K562 (cell line): Measurements from ENCODE around the gene ENPP6. TPM values are rescaled to one million over a fixed set of nuclear protein-coding genes. Genes with fewer than 3 reads are reported as not detected.

ENCODE experiments used
- ATAC-seq: fragments of 200-7000 bp; cut with Tn5 transposase; 3 replicates; pipeline ENCODE4 v1.9.1; 2020; ENCODE audit warnings: moderate library complexity
- BruUV-seq: library from RNA; stranded (reverse); fragments of 400-500 nt; replicated peaks from 2 replicates; lab custom pipeline; 2021; lab: Mats Ljungman, UMichigan
- CTCF ChIA-PET: fragments of 300-600 bp; formaldehyde crosslinking; extraction: SDS; loops from one replicate; lab custom pipeline; 2021; ENCODE audit warnings: low intra/inter-chr PET ratio; lab: Yijun Ruan, JAX
- POLR2A ChIA-PET: fragments of 300-600, 350-650 bp; sonication (Branson Sonifier 250); formaldehyde crosslinking; extraction: SDS; loops from one replicate; lab custom pipeline; 2021; ENCODE audit warnings: antibody characterized with exemption, inconsistent platforms; lab: Yijun Ruan, JAX
- DNase-seq, 4 experiments: peaks; one replicate each; pipeline versions ENCODE4 v3.0.0 to v3.0.0-alpha.2; 2011 to 2018; ENCODE audit warnings: low spot score in 3 of 4, mixed read lengths in 3 of 4; ENCODE audit errors: extremely low read depth in 1 of 4
- FAIRE-seq: peaks from 2 replicates; lab custom pipeline; 2011; peaks lifted over from hg19 to GRCh38; lab: Jason Lieb, UNC
- H2AFZ ChIP-seq: 2 replicates; pipeline ENCODE4 v1.6.0; 2011; ENCODE audit warnings: low read depth, low read length, control low read depth, inconsistent platforms
- H3K27ac ChIP-seq: fragments of 200-600 bp; 3 replicates; pipeline ENCODE4 v1.8.0; 2011; ENCODE audit warnings: low read depth, mild to moderate bottlenecking, control low read depth, inconsistent platforms, low read length, moderate library complexity, mixed read lengths; ENCODE audit errors: extremely low read depth
- H3K27me3 ChIP-seq, 2 experiments: fragments of 300-600 bp in 1 of 2; 2 replicates in 1 of 2; 3 replicates in 1 of 2; pipeline versions ENCODE4 v1.6.0 to v1.8.0; 2011; ENCODE audit warnings: inconsistent platforms in 2 of 2, low read length in 2 of 2, mild to moderate bottlenecking in 1 of 2, mixed read lengths in 1 of 2, moderate library complexity in 1 of 2; ENCODE audit not compliant: control insufficient read depth in 2 of 2, insufficient read depth in 2 of 2
- H3K36me3 ChIP-seq: fragments of 300-600 bp; 3 replicates; pipeline ENCODE4 v1.8.0; 2011; ENCODE audit warnings: mild to moderate bottlenecking, low read length, inconsistent platforms; ENCODE audit not compliant: control insufficient read depth, insufficient read depth
- H3K4me1 ChIP-seq, 2 experiments: fragments of 200-600 bp in 1 of 2; replicated peaks in 1 of 2; 2 replicates in 1 of 2; 3 replicates in 1 of 2; pipeline versions ENCODE4 v1.5.1 to v1.8.0; 2011; ENCODE audit warnings: inconsistent platforms in 2 of 2, low read length in 2 of 2, mild to moderate bottlenecking in 1 of 2, mixed read lengths in 1 of 2, moderate library complexity in 1 of 2; ENCODE audit not compliant: control insufficient read depth in 2 of 2, insufficient read depth in 2 of 2
- H3K4me2 ChIP-seq: 2 replicates; pipeline ENCODE4 v1.6.1; 2011; ENCODE audit warnings: low read length, control low read depth, inconsistent platforms, mixed read lengths; ENCODE audit not compliant: insufficient read depth
- H3K4me3 ChIP-seq: fragments of 200-600 bp; sonication (generic), shearing (Covaris generic); 2 replicates; pipeline ENCODE4 v1.5.1; 2016; ENCODE audit warnings: control low read depth, inconsistent platforms
- H3K79me2 ChIP-seq: fragments of 200-600 bp; 3 replicates; pipeline ENCODE4 v1.8.0; 2011; ENCODE audit warnings: low read length, inconsistent platforms; ENCODE audit not compliant: control insufficient read depth, insufficient read depth
- H3K9ac ChIP-seq, 2 experiments: 2 replicates each; pipeline versions ENCODE4 v1.6.0 to v1.6.1; 2011; ENCODE audit warnings: low read depth in 2 of 2, low read length in 2 of 2, control low read depth in 1 of 2, inconsistent platforms in 1 of 2, mild to moderate bottlenecking in 1 of 2, mixed read lengths in 1 of 2; ENCODE audit not compliant: insufficient read depth in 1 of 2
- H3K9me1 ChIP-seq: one replicate; pipeline ENCODE4 v1.6.0; 2011; ENCODE audit warnings: inconsistent platforms, mild to moderate bottlenecking, low read length, moderate library complexity; ENCODE audit not compliant: control insufficient read depth, insufficient read depth
- H3K9me3 ChIP-seq: replicated peaks from 2 replicates; pipeline ENCODE4 v1.5.1; 2011; ENCODE audit warnings: low read depth, low read length, inconsistent platforms; ENCODE audit not compliant: control insufficient read depth, insufficient read depth
- H4K20me1 ChIP-seq: replicated peaks from 2 replicates; pipeline ENCODE4 v1.6.1; 2011; ENCODE audit warnings: low read length, inconsistent platforms, mixed read lengths; ENCODE audit not compliant: control insufficient read depth, insufficient read depth
- ATF7 ChIP-seq: fragments of 450-650 bp; IDR thresholded peaks from 2 replicates; pipeline ENCODE4 v1.7.1; 2014; ENCODE audit warnings: mild to moderate bottlenecking, moderate library complexity
- BMI1 ChIP-seq: fragments of 150-350 bp; IDR thresholded peaks from 2 replicates; pipeline ENCODE4 v1.6.1; 2014; ENCODE audit warnings: low read length
- FIP1L1 ChIP-seq: fragments of 200-400 bp; formaldehyde crosslinking; IDR thresholded peaks from 2 replicates; pipeline ENCODE4 v1.6.1; 2018; ENCODE audit warnings: mild to moderate bottlenecking, low read depth, low read length; ENCODE audit not compliant: poor library complexity, severe bottlenecking
- JUND ChIP-seq, 2 experiments: IDR thresholded peaks; 2 replicates in 1 of 2; 3 replicates in 1 of 2; pipeline ENCODE4 v1.6.1; 2011; ENCODE audit warnings: borderline replicate concordance in 2 of 2, low read depth in 2 of 2, low read length in 2 of 2, improper control_type of control experiment in 1 of 2, missing biosample characterization in 1 of 2, missing genetic modification characterization in 1 of 2, missing genetic modification reagents in 1 of 2
- MEF2A ChIP-seq: IDR thresholded peaks from 2 replicates; pipeline ENCODE4 v1.6.1; 2011; ENCODE audit warnings: low read depth, mild to moderate bottlenecking, low read length, moderate library complexity; ENCODE audit not compliant: control insufficient read depth
- SNIP1 ChIP-seq: fragments of 450-650 bp; IDR thresholded peaks from 2 replicates; pipeline ENCODE4 v1.7.1; 2017; ENCODE audit warnings: low read depth, mild to moderate bottlenecking
- TAF15 ChIP-seq: fragments of 200-400 bp; formaldehyde crosslinking; IDR thresholded peaks from 2 replicates; pipeline ENCODE4 v1.6.1; 2017; ENCODE audit warnings: mild to moderate bottlenecking, low read depth, low read length, moderate library complexity
- WGBS: fragments of 100-300 bp; shearing (Covaris generic); methylation state at CpG from one replicate; pipeline ENCODE4 v1.1.6; 2016; ENCODE audit warnings: low coverage, mixed read lengths; ENCODE audit not compliant: insufficient coverage; ENCODE audit errors: missing lambda C conversion rate; 5-methylcytosine and 5-hydroxymethylcytosine counted together
- in situ Hi-C: fragments of 300-500 bp; cut with MboI; formaldehyde crosslinking; loops from 4 replicates; pipeline ENCODE4 v1.15.0; 2018; ENCODE audit warnings: inconsistent platforms, mixed read lengths
- intact Hi-C: fragments of 100-400 bp; cut with micrococcal nuclease; formaldehyde crosslinking; loops from 2 replicates; pipeline ENCODE4 v1.14.2; 2022
- polyA plus RNA-seq, 8 experiments: library from polyadenylated mRNA; depleted of rRNA in 4 of 8; stranded (reverse) in 5 of 8; unstranded in 3 of 8; fragments of >200 nt; fragmentation: Nextera tagmentation in 2 of 8; fragmentation: Illumina TruSeq in 1 of 8; extraction: Ambion mirVana in 2 of 8; extraction: Trizol in 1 of 8; gene quantifications; 2 replicates each; pipeline versions ENCODE4 v1.2.1 to v1.2.3, GENCODE V29; 2011 to 2014; ENCODE audit warnings: inconsistent platforms in 1 of 8, missing spikeins in 1 of 8
- total RNA-seq, 7 experiments: library from RNA; depleted of rRNA in 6 of 7; stranded (reverse); fragments of >200 nt in 6 of 7; fragmentation: Illumina TruSeq in 2 of 7; extraction: Trizol in 2 of 7; gene quantifications; 2 replicates each; pipeline versions ENCODE4 v1.2.1 to v1.2.3, GENCODE V29; 2011 to 2021; ENCODE audit warnings: low replicate concordance in 1 of 7
- TF ChIP-seq, protein P1 (sequence below): sonication (generic); formaldehyde crosslinking; IDR thresholded peaks from 2 replicates; pipeline ENCODE4 v1.8.1; 2023; ENCODE audit warnings: missing genetic modification reagents, mild to moderate bottlenecking, borderline replicate concordance

Gene ENPP6
- total and polyA plus RNA-seq, 9 of the 15 experiments (the other 6 are each of a cell fraction or from before 2014, with no cell fraction given), result 0.29 TPM; not detected in 8

DNA sequence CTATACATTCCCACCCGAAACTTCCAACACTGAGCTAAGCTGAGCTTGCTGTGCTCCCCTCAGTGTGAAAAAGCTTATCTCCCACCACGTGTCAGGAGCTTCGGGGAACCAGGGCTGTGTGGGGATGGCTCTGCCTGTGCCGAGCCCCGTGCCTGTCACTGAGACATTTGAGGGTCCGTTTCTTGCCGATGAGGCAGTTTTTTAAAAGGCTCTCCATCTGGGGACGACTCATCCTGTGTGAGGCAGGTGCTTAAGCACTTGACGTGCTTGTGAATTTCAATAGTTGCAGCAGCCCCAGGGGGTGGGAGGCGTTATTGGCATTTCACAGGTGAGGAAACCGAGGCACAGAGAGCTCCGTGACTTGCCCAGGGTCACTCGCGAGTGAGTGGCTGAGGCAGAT lies 160.8 kb downstream of the ENPP6 start:
- Histone ChIP-seq H3K9ac (no peak overlapping the region), H3K9me1 (no peaks in the 10 kb centered on the region), H4K20me1 (no peaks in the 10 kb centered on the region), H3K36me3 (no peaks in the 10 kb centered on the region), H3K4me3 (no peak overlapping the region), H3K79me2 (no peaks in the 10 kb centered on the region), H3K4me1 (no peaks in the 10 kb centered on the region), H3K4me2 (no peak overlapping the region), H2AFZ (no peak overlapping the region), H3K9me3 (no peaks in the 10 kb centered on the region), H3K27ac (no peak overlapping the region), H3K27me3 (peaks cover 0 to 24% of the 10 kb centered on the region in 2 experiments; a peak in 4 of 5 replicates)
- POLR2A ChIA-PET, result no interaction called here
- no peak for ATAC-seq
- no TSS peak for BruUV-seq
- CTCF ChIA-PET, result no interaction called here
- TF ChIP-seq ATF7 (no peak), JUND (IDR thresholded peaks at IDR 0.05; ENCODE audit: borderline replicate concordance, low read depth, low read length) (no peak), JUND (tag; IDR thresholded peaks at IDR 0.05; ENCODE audit: borderline replicate concordance, low read depth, low read length) (no peak), FIP1L1 (no peak), TAF15 (no peak), MEF2A (no peak), SNIP1 (no peak), BMI1 (no peak)
- TF ChIP-seq, protein P1, sequence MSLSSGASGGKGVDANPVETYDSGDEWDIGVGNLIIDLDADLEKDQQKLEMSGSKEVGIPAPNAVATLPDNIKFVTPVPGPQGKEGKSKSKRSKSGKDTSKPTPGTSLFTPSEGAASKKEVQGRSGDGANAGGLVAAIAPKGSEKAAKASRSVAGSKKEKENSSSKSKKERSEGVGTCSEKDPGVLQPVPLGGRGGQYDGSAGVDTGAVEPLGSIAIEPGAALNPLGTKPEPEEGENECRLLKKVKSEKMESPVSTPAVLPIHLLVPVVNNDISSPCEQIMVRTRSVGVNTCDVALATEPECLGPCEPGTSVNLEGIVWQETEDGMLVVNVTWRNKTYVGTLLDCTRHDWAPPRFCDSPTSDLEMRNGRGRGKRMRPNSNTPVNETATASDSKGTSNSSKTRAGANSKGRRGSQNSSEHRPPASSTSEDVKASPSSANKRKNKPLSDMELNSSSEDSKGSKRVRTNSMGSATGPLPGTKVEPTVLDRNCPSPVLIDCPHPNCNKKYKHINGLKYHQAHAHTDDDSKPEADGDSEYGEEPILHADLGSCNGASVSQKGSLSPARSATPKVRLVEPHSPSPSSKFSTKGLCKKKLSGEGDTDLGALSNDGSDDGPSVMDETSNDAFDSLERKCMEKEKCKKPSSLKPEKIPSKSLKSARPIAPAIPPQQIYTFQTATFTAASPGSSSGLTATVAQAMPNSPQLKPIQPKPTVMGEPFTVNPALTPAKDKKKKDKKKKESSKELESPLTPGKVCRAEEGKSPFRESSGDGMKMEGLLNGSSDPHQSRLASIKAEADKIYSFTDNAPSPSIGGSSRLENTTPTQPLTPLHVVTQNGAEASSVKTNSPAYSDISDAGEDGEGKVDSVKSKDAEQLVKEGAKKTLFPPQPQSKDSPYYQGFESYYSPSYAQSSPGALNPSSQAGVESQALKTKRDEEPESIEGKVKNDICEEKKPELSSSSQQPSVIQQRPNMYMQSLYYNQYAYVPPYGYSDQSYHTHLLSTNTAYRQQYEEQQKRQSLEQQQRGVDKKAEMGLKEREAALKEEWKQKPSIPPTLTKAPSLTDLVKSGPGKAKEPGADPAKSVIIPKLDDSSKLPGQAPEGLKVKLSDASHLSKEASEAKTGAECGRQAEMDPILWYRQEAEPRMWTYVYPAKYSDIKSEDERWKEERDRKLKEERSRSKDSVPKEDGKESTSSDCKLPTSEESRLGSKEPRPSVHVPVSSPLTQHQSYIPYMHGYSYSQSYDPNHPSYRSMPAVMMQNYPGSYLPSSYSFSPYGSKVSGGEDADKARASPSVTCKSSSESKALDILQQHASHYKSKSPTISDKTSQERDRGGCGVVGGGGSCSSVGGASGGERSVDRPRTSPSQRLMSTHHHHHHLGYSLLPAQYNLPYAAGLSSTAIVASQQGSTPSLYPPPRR, result no peak
- FAIRE-seq, result no peak
- DNase-seq, result no peak
- in situ Hi-C loops (no loop called here), intact Hi-C loops (no loop called here)
- WGBS, result 2% methylated on average over 13 of the region's 14 CpGs
